Endothelial cell of umbilical vein (primary cell): ENCODE results near the gene MARK1. TPM values are rescaled to one million over a fixed set of nuclear protein-coding genes. Genes with fewer than 3 reads are reported as not detected.

Experiments used
- BruUV-seq: library from RNA; stranded (reverse); fragments of 400-500 nt; replicated peaks from 2 replicates; lab custom pipeline; 2021; lab: Mats Ljungman, UMichigan
- CTCF ChIA-PET: fragments of 300-600, 350-600 bp; sonication (Branson Sonifier 250); formaldehyde crosslinking; loops from one replicate; lab custom pipeline; 2021; ENCODE audit warnings: antibody characterized with exemption, inconsistent platforms; lab: Charles Lee
- POLR2A ChIA-PET: fragments of 300-600, 350-600 bp; sonication (Branson Sonifier 250); formaldehyde crosslinking; loops from one replicate; lab custom pipeline; 2021; ENCODE audit warnings: antibody characterized with exemption, inconsistent platforms; lab: Charles Lee
- DNase-seq: peaks from one replicate; pipeline ENCODE4 v3.0.0-alpha.2; 2011; ENCODE audit warnings: low read depth, low spot score
- FAIRE-seq: peaks from 2 replicates; lab custom pipeline; 2011; peaks lifted over from hg19 to GRCh38; lab: Jason Lieb, UNC
- H2AFZ ChIP-seq: 2 replicates; pipeline ENCODE4 v1.6.0; 2012; ENCODE audit warnings: low read depth, low read length, control low read depth, inconsistent platforms
- H3K27ac ChIP-seq: 2 replicates; pipeline ENCODE4 v1.5.1; 2011; ENCODE audit warnings: low read depth, mild to moderate bottlenecking, control low read depth, low read length, moderate library complexity; ENCODE audit not compliant: insufficient read depth
- H3K27me3 ChIP-seq, 2 experiments: 2 replicates each; pipeline versions ENCODE4 v1.6.0 to v1.6.1; 2011; ENCODE audit warnings: low read length in 2 of 2, mixed read lengths in 1 of 2; ENCODE audit not compliant: control insufficient read depth in 2 of 2, insufficient read depth in 2 of 2
- H3K36me3 ChIP-seq, 2 experiments: 2 replicates in 1 of 2; 3 replicates in 1 of 2; pipeline ENCODE4 v1.5.1; 2011; ENCODE audit warnings: low read length in 2 of 2, mild to moderate bottlenecking in 1 of 2, moderate library complexity in 1 of 2; ENCODE audit not compliant: control insufficient read depth in 2 of 2, insufficient read depth in 2 of 2; ENCODE audit errors: extremely low read depth in 1 of 2
- H3K4me1 ChIP-seq: 3 replicates; pipeline ENCODE4 v1.5.1; 2011; ENCODE audit warnings: mild to moderate bottlenecking, low read length; ENCODE audit not compliant: control insufficient read depth, insufficient read depth; ENCODE audit errors: extremely low read depth
- H3K4me2 ChIP-seq: 2 replicates; pipeline ENCODE4 v1.6.1; 2011; ENCODE audit warnings: low read length, control low read depth, mixed read lengths; ENCODE audit not compliant: insufficient read depth
- H3K4me3 ChIP-seq, 3 experiments: fragments of 200-600 bp in 1 of 3; sonication (generic), shearing (Covaris generic) in 1 of 3; replicated peaks in 1 of 3; 2 replicates each; pipeline ENCODE4 v1.5.1; 2011 to 2016; ENCODE audit warnings: control low read depth in 3 of 3, low read length in 3 of 3, mild to moderate bottlenecking in 2 of 3, inconsistent platforms in 1 of 3, low read depth in 1 of 3, moderate library complexity in 1 of 3; ENCODE audit not compliant: insufficient read depth in 1 of 3
- H3K79me2 ChIP-seq: 2 replicates; pipeline ENCODE4 v1.6.0; 2012; ENCODE audit warnings: low read length, inconsistent platforms; ENCODE audit not compliant: control insufficient read depth, insufficient read depth
- H3K9ac ChIP-seq: replicated peaks from 2 replicates; pipeline ENCODE3; 2011; ENCODE audit warnings: low read length, control low read depth; ENCODE audit not compliant: insufficient read depth; ENCODE audit errors: extremely low read depth
- H3K9me1 ChIP-seq: replicated peaks from 3 replicates; pipeline ENCODE4 v1.6.0; 2011; ENCODE audit warnings: mild to moderate bottlenecking, low read length; ENCODE audit not compliant: control insufficient read depth, insufficient read depth; ENCODE audit errors: extremely low read depth
- H3K9me3 ChIP-seq: replicated peaks from 2 replicates; pipeline ENCODE4 v1.5.1; 2012; ENCODE audit warnings: low read length, inconsistent platforms; ENCODE audit not compliant: control insufficient read depth, insufficient read depth
- H4K20me1 ChIP-seq: replicated peaks from 2 replicates; pipeline ENCODE3; 2011; ENCODE audit warnings: mild to moderate bottlenecking, low read length; ENCODE audit not compliant: control insufficient read depth, insufficient read depth; ENCODE audit errors: extremely low read depth
- CTCF ChIP-seq, 2 donors: IDR thresholded peaks; 1 replicate in 1 of 2; 2 replicates in 1 of 2; pipeline ENCODE4 v1.5.1; 2011; ENCODE audit warnings: low read length in 2 of 2, mild to moderate bottlenecking in 2 of 2, moderate library complexity in 2 of 2, control low read depth in 1 of 2, inconsistent platforms in 1 of 2, low read depth in 1 of 2; ENCODE audit not compliant: insufficient read depth in 1 of 2; ENCODE audit errors: extremely low read depth in 1 of 2
- EZH2 ChIP-seq: IDR thresholded peaks from 2 replicates; pipeline ENCODE4 v1.6.1; 2012; ENCODE audit warnings: borderline replicate concordance, low read depth, mild to moderate bottlenecking, moderate library complexity, low read length, inconsistent platforms; ENCODE audit not compliant: severe bottlenecking
- FOS ChIP-seq: IDR thresholded peaks from 2 replicates; pipeline ENCODE4 v1.6.1; 2011; ENCODE audit warnings: mild to moderate bottlenecking, low read length, moderate library complexity, borderline replicate concordance; ENCODE audit not compliant: insufficient read depth
- GATA2 ChIP-seq: IDR thresholded peaks from 2 replicates; pipeline ENCODE4 v1.7.0; 2011; ENCODE audit warnings: low read depth, mild to moderate bottlenecking, moderate library complexity, mixed read lengths, low read length; ENCODE audit not compliant: insufficient read length, insufficient read depth
- JUN ChIP-seq: IDR thresholded peaks from 2 replicates; pipeline ENCODE4 v1.6.1; 2011; ENCODE audit warnings: borderline replicate concordance, low read depth; ENCODE audit not compliant: insufficient read length, insufficient read depth
- MYC ChIP-seq: IDR thresholded peaks from one replicate; pipeline ENCODE4 v1.6.1; 2011; ENCODE audit warnings: mild to moderate bottlenecking, low read depth, low read length
- POLR2A ChIP-seq: IDR thresholded peaks from 2 replicates; pipeline ENCODE4 v1.6.1; 2012; ENCODE audit warnings: low read depth, mild to moderate bottlenecking, control low read depth, low read length
- POLR2AphosphoS5 ChIP-seq: IDR thresholded peaks from 2 replicates; pipeline ENCODE4 v1.6.1; 2012; ENCODE audit warnings: low read depth, mild to moderate bottlenecking, control low read depth, low read length, moderate library complexity; ENCODE audit not compliant: insufficient read depth
- dilution Hi-C: fragments of 300-500 bp; cut with MboI; formaldehyde crosslinking; loops from one replicate; pipeline ENCODE4 v1.15.0; 2019; ENCODE audit warnings: low sequenced_read_pairs; ENCODE audit not compliant: extremely low pct_ligation_motif_present
- intact Hi-C: fragments of 100-400 bp; cut with micrococcal nuclease; formaldehyde crosslinking; loops from one replicate; pipeline ENCODE4 v1.10.0; 2022
- polyA plus RNA-seq, 4 experiments: library from polyadenylated mRNA; depleted of rRNA in 3 of 4; stranded (reverse) in 3 of 4; unstranded in 1 of 4; fragments of >200 nt; gene quantifications; 2 replicates each; pipeline versions ENCODE4 v1.2.1 to v1.2.3, GENCODE V29; 2011 to 2012; ENCODE audit warnings: missing spikeins in 1 of 4
- total RNA-seq: library from RNA; stranded (reverse); gene quantifications from 2 replicates; pipeline ENCODE4 v1.2.3, GENCODE V29; 2021
- TF ChIP-seq, protein P1 (sequence below): IDR thresholded peaks from 2 replicates; pipeline ENCODE4 v1.6.1; 2011; ENCODE audit not compliant: insufficient read depth, insufficient read length

Gene MARK1
- total and polyA plus RNA-seq, 2 donors (not counting 3 experiments of a cell fraction or from before 2014, with no cell fraction given) = 1.2 to 5.5 TPM

GRCh38 chr1:220708244-220708643 lies 180.3 kb downstream of the MARK1 start:
- Histone ChIP-seq H3K4me3 (no peak overlapping the region), H3K27ac (no peak overlapping the region), H3K4me1 (no peaks in the 10 kb centered on the region), H3K9ac (no peak overlapping the region), H3K4me2 (no peak overlapping the region), H2AFZ (no peak overlapping the region), H3K9me3 (no peaks in the 10 kb centered on the region), H3K36me3 (no peaks in the 10 kb centered on the region), H3K27me3 (no peaks in the 10 kb centered on the region), H4K20me1 (no peaks in the 10 kb centered on the region), H3K79me2 (no peaks in the 10 kb centered on the region), H3K9me1 (no peaks in the 10 kb centered on the region)
- ChIA-PET CTCF (interaction anchor here (1.1 to 1.9 kb wide), 3 partner anchors 10 to 25 kb away, joined by 3 to 8 read pairs (median 4); no protein-coding TSS in a partner anchor), POLR2A (no interaction called here)
- no peak for TF ChIP-seq EZH2
- TF ChIP-seq FOS = no peak
- no peak for TF ChIP-seq POLR2AphosphoS5
- TF ChIP-seq MYC = no peak
- no peak for TF ChIP-seq CTCF (IDR thresholded peaks at IDR 0.05; ENCODE audit: extremely low read depth in 1 of 2, insufficient read depth in 1 of 2, low read depth in 1 of 2, low read length in 2 of 2)
- TF ChIP-seq, protein P1, sequence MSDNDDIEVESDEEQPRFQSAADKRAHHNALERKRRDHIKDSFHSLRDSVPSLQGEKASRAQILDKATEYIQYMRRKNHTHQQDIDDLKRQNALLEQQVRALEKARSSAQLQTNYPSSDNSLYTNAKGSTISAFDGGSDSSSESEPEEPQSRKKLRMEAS = no peak
- no peak for TF ChIP-seq POLR2A
- no peak for TF ChIP-seq JUN
- no peak for TF ChIP-seq GATA2
- intact Hi-C loops = no loop called here
- FAIRE-seq (no peak), DNase-seq (no peak)
- no TSS peak for BruUV-seq
- dilution Hi-C loops = no loop called here
